Vagina (tissue), 2 donors: ENCODE data around the gene PEPD. TPM values are rescaled to one million over a fixed set of nuclear protein-coding genes. Genes with fewer than 3 reads are reported as not detected.

Source experiments
- DNase-seq, 2 donors: peaks; one replicate each; pipeline ENCODE4 v3.0.0-alpha.2; 2017; ENCODE audit errors: extremely low spot score in 2 of 2
- H3K27ac ChIP-seq: fragments of 200-600 bp; sonication (generic); one replicate; pipeline ENCODE4 v1.5.1; 2019
- H3K27me3 ChIP-seq: fragments of 200-600 bp; sonication (generic); one replicate; pipeline ENCODE4 v1.5.1; 2019
- H3K36me3 ChIP-seq, 2 donors: fragments of 200-600 bp; sonication (generic); one replicate each; pipeline ENCODE4 v1.5.1; 2017 to 2019
- H3K4me1 ChIP-seq: fragments of 200-600 bp; sonication (generic); one replicate; pipeline ENCODE4 v1.5.1; 2019
- H3K4me3 ChIP-seq, 2 donors: fragments of 200-600 bp; sonication (generic); 1 replicate in 1 of 2; 2 replicates in 1 of 2; pipeline ENCODE4 v1.5.1; 2016 to 2019
- H3K9me3 ChIP-seq: fragments of 200-600 bp; sonication (generic); one replicate; pipeline ENCODE4 v1.5.1; 2019
- POLR2A ChIP-seq, 2 donors: fragments of 450-650 bp; IDR thresholded peaks; one replicate each; pipeline ENCODE4 v1.6.1; 2017; ENCODE audit warnings: antibody characterized with exemption in 2 of 2, mild to moderate bottlenecking in 2 of 2, moderate library complexity in 2 of 2
- POLR2AphosphoS5 ChIP-seq, 2 donors: sonication (generic); formaldehyde crosslinking; IDR thresholded peaks; one replicate each; pipeline ENCODE4 v1.9.0; 2017; ENCODE audit warnings: antibody characterized with exemption in 2 of 2, mild to moderate bottlenecking in 2 of 2, low read depth in 1 of 2; ENCODE audit not compliant: insufficient read depth in 1 of 2
- intact Hi-C: fragments of 100-400 bp; cut with DNase I; formaldehyde crosslinking; loops from one replicate; pipeline ENCODE4 v1.15.1; 2023
- total RNA-seq: library from RNA; depleted of rRNA; stranded (reverse); fragments of >200 nt; gene quantifications from one replicate; pipeline ENCODE4 v1.2.3, GENCODE V29; 2016
- TF ChIP-seq, protein P1 (sequence below), 3 experiments: fragments of 450-650 bp in 2 of 3; fragments of 200-600 bp in 1 of 3; sonication (generic) in 1 of 3; IDR thresholded peaks; one replicate each; pipeline ENCODE4 v1.5.1; 2017 to 2019; ENCODE audit warnings: antibody characterized with exemption in 3 of 3, mild to moderate bottlenecking in 2 of 3, moderate library complexity in 2 of 3

Gene PEPD
- total RNA-seq, 1 donor from 2014 or later = 61.9 TPM

DNA sequence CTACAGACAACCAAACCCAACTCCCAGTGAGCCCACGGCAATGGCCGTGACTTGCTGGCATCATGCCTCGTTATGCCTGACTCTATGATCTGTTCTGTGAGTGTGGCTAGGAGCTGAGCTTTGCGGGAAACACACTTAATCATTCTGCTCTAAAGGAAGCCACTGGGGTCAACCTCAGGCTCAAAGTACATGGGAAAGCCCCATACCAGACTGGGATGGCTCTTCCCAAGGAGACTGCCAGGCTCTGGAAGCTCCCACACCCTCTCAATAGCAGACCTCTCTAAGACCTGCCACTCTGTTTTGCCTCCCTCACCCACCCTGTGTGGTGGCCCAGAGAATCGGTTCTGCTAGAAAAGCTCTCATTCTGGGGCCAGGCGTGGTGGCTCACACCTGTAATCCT is 2.2 kb downstream of the PEPD start:
- H3K4me3 ChIP-seq = no peak overlapping the region
- TF ChIP-seq POLR2AphosphoS5 (IDR thresholded peaks at IDR 0.05; ENCODE audit: insufficient read depth in 1 of 2, low read depth in 1 of 2) = no peak
- TF ChIP-seq, protein P1, sequence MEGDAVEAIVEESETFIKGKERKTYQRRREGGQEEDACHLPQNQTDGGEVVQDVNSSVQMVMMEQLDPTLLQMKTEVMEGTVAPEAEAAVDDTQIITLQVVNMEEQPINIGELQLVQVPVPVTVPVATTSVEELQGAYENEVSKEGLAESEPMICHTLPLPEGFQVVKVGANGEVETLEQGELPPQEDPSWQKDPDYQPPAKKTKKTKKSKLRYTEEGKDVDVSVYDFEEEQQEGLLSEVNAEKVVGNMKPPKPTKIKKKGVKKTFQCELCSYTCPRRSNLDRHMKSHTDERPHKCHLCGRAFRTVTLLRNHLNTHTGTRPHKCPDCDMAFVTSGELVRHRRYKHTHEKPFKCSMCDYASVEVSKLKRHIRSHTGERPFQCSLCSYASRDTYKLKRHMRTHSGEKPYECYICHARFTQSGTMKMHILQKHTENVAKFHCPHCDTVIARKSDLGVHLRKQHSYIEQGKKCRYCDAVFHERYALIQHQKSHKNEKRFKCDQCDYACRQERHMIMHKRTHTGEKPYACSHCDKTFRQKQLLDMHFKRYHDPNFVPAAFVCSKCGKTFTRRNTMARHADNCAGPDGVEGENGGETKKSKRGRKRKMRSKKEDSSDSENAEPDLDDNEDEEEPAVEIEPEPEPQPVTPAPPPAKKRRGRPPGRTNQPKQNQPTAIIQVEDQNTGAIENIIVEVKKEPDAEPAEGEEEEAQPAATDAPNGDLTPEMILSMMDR (IDR thresholded peaks at IDR 0.05) = no peak
- TF ChIP-seq POLR2A (IDR thresholded peaks at IDR 0.05) = no peak
- H3K9me3 ChIP-seq = no peaks in the 10 kb centered on the region
- H3K36me3 ChIP-seq = no peaks in the 10 kb centered on the region
- no peak for DNase-seq
- peaks cover 22% of the 10 kb centered on the region for H3K4me1 ChIP-seq
- H3K27ac ChIP-seq = no peak overlapping the region
- intact Hi-C loops = no loop called here
- no peaks in the 10 kb centered on the region for H3K27me3 ChIP-seq

DNA sequence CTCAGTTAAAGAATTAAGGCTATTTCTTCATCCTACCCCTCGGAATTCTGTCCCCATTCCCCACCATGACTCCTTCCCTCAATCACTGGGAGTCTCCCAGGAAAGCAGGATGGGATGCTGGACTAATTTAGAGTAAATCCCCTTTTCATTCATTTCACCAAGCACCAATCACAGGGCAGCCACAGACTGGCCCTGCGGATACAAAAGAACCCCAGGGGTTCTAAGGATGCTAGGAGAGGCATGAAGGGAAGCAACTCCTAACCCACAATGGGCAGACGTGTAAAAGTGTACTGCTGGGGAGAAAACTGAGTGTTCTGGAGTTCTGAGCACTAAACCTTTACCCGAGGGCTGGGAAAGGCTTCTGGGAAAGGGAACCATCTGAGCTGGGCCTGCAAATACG is 3.0 kb downstream of the PEPD start:
- Histone ChIP-seq H3K4me1 (peaks cover 22% of the 10 kb centered on the region), H3K9me3 (no peaks in the 10 kb centered on the region), H3K4me3 (no peak overlapping the region), H3K27ac (no peak overlapping the region), H3K27me3 (no peaks in the 10 kb centered on the region), H3K36me3 (no peaks in the 10 kb centered on the region)
- DNase-seq = no peak
- intact Hi-C loops = no loop called here
- TF ChIP-seq POLR2A (IDR thresholded peaks at IDR 0.05) (no peak), POLR2AphosphoS5 (IDR thresholded peaks at IDR 0.05; ENCODE audit: insufficient read depth in 1 of 2, low read depth in 1 of 2) (no peak)
- TF ChIP-seq, protein P1 (IDR thresholded peaks at IDR 0.05) = no peak

DNA sequence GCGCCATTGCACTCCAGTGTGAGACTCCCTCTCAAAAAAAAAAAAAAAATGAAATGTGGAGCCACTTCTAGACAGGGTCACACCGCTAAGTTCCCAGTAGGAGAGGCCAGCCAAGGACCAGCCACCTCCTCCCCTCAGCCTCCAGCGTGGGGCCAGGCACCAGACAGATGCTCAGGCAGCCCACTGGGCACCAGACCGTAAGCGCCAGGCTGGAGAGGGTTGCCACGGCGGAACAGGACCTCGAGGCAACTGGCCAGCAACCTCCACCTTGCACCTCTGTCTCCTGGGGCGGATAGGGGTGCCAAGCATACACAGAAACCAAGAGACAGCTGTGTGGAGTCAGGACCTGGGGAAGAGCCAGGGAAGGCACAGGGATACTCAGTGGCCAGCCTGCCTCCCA is 3.7 kb downstream of the PEPD start:
- DNase-seq = no peak
- Histone ChIP-seq H3K27me3 (no peaks in the 10 kb centered on the region), H3K4me1 (peaks cover 22% of the 10 kb centered on the region), H3K9me3 (no peaks in the 10 kb centered on the region), H3K27ac (no peak overlapping the region), H3K4me3 (no peak overlapping the region), H3K36me3 (no peaks in the 10 kb centered on the region)
- intact Hi-C loops = no loop called here
- TF ChIP-seq POLR2AphosphoS5 (IDR thresholded peaks at IDR 0.05; ENCODE audit: insufficient read depth in 1 of 2, low read depth in 1 of 2) (no peak), POLR2A (IDR thresholded peaks at IDR 0.05) (no peak)
- TF ChIP-seq, protein P1 (IDR thresholded peaks at IDR 0.05) = no peak

DNA sequence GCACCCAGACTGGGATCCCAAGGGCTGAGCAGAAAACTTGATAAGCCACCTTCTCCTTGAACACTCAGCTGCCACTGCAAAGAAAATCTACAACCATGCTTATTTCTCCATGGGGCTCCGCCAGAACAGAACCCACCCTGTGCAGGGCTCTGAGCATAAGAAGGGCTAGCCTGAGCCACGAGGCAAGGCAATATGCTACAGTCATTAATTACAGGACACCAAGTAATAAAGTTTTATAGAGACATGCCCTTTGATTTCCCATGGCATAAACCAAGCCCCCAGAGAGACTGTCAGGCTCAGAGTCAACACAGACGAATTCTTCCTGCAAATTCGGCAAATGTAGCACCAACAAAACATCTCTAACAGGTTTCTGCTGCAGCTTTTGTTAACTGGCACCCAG is 5.7 kb downstream of the PEPD start:
- TF ChIP-seq, protein P1 (IDR thresholded peaks at IDR 0.05) = no peak
- TF ChIP-seq POLR2AphosphoS5 (IDR thresholded peaks at IDR 0.05; ENCODE audit: insufficient read depth in 1 of 2, low read depth in 1 of 2) (no peak), POLR2A (IDR thresholded peaks at IDR 0.05) (no peak)
- Histone ChIP-seq H3K4me3 (no peak overlapping the region), H3K9me3 (no peaks in the 10 kb centered on the region), H3K36me3 (peaks cover 0 to 6% of the 10 kb centered on the region in 2 donors), H3K27me3 (no peaks in the 10 kb centered on the region), H3K27ac (no peak overlapping the region), H3K4me1 (peaks cover 9% of the 10 kb centered on the region)
- no peak for DNase-seq
- intact Hi-C loops = no loop called here

DNA sequence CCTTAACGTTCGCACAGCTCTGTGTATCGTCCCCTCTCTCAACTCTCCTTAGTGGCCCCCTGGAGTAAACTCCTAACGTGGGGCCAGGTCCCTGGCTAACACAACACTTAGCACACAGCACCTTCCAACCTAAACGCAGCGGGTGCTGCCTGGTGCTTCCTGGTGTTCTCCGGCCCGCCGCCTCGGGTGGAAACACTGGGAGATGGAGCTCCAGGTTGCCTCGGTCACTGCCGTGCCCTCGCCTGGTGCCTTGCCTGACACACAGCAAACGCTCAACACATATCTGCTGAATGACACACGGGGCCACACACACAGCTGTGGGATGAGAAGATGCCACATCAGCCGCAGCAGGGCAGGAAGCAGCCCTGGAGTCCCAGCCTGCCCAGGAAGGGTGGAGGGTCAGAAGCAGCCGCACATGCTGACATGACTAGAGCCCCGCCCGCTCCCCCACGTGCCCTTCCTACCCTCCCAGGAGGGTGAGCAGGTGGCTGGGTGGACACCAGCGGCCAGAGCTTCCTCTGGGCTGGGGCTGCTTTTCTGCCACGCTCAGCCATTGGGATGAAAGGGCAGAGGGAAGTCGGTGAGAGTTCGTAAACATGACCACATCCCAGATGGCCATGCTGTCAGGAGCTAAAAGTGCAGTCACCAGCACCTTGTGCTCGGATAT is 6.6 kb downstream of the PEPD start:
- no peaks in the 10 kb centered on the region for H3K27me3 ChIP-seq
- DNase-seq = no peak
- intact Hi-C loops = no loop called here
- no peaks in the 10 kb centered on the region for H3K4me1 ChIP-seq
- TF ChIP-seq, protein P1 (IDR thresholded peaks at IDR 0.05) = no peak
- TF ChIP-seq POLR2A (IDR thresholded peaks at IDR 0.05) = no peak
- no peak for TF ChIP-seq POLR2AphosphoS5 (IDR thresholded peaks at IDR 0.05; ENCODE audit: insufficient read depth in 1 of 2, low read depth in 1 of 2)
- H3K9me3 ChIP-seq = no peaks in the 10 kb centered on the region
- H3K36me3 ChIP-seq = peaks cover 0 to 6% of the 10 kb centered on the region in 2 donors
- H3K27ac ChIP-seq = no peak overlapping the region
- H3K4me3 ChIP-seq = no peak overlapping the region
